8988T (cell line): Measurements from ENCODE around the gene CSNK1G1.
"Not testable (repeated sequence)": the region's sequence is repeated elsewhere in the genome, so short reads cannot be mapped to it uniquely, and the experiment has no call there.

Experiments
- DNase-seq: peaks from one replicate; pipeline ENCODE4 v3.0.0; 2011

CSNK1G1 gene

DNA sequence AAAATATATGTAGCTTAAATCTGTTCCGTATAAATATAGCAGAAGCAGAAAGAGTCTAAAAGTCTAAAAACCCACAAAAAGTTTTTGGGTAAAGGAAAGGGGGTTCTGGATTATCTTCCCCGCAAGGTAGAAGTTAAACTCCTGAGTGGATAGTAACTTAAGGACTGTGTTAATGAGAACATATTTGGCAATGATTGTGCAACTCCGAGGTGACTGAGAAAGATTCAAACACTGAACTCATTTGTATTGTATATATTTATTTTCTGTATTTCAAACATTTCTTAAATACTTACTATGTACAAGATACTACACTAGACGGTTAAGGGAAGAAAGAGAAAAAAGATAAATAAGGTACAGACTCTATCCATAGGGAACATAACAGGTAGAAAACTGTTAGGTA is 120.4 kb downstream of the CSNK1G1 start:
- no peak for DNase-seq

- no peak for DNase-seq
These were observed 122.7 kb downstream of the CSNK1G1 start for GRCh38 chr15:64233299-64233698.

- DNase-seq = no peak
These were observed 123.6 kb downstream of the CSNK1G1 start for GRCh38 chr15:64232400-64232799.

DNA sequence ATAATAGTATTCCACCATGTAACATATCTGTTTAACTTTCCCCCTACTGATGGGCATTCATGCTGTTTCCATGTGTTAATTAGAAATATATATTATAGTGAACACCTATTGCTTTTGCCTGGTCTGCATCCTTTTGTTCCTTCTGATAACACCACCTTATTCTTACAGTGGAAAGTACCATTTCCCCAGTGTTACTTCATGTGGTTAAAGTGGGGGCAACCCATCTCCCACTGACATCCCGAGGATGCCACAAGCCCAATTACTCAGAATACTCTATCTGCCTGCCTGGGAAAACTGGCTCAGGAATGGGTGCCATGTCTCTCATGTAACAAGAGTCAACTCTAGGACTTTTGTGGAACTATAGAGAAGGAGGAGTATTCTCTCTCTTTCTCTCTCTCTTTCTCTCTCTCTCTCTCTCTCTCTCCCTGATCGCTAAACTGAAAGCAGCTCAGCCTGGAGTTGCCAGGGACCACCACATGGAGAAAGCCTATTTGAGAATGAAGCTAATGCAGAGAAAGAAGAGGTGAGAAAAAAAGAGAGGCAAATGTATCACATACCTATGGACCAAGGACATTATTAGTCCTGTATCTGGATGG is 126.7 kb downstream of the CSNK1G1 start:
- DNase-seq = no peak

- no peak for DNase-seq
These were observed 130.2 kb downstream of the CSNK1G1 start for GRCh38 chr15:64225804-64226203.

- no peak for DNase-seq
These were observed 131.5 kb downstream of the CSNK1G1 start for GRCh38 chr15:64224511-64224910.

GRCh38 chr15:64223882-64224281 is 132.1 kb downstream of the CSNK1G1 start:
- DNase-seq = no peak

DNA sequence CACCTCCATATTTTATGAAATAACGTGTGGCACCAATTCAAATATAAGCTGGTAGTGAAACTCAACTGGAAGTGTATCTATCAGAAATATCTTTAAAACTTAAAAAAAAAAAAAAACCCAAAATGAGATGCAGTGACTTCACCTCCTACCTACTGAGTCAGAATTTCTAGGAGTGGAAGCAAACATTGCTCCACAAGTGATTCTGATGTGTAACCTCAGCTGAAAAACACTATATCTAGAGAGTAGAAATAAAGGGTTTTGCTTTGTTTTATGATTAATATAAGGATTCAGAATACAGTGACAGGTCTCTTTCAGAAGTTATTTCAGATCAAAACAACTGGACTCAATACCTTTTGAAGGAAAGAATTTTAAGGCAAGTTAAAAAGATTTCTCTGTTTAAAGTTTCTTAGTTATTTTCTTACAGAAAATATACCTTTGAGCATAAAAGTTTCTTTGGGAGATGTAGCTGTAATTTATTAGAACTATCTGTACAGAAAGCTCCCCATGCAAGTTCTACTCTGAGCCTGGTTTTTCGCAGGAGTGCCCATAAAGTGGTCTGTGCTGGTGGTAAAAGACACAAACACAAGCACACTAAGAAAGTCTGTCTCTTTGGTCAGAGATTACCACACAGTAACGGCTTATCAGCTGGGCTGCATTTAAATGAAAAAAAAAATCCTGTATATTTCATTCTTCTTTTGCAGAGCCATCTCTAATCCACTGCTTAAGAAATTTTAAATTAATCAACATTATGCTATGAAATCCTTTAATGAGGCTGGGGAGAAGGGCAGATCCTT is 133.2 kb downstream of the CSNK1G1 start:
- no peak for DNase-seq

DNA sequence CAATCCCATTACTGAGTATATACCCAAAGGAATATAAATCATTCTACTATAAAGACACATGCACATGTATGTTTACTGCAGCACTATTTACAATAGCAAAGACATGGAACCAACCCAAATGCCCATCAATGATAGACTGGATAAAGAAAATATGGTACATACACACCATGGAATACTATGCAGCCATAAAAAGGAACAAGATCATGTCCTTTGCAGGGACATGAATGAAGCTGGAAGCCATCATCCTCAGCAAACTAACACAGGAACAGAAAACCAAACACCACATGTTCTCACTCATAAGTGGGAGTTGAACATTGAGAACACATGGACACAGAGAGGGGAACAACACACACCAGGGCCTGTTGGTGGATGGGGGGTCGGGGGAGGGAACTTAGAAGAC is 134.1 kb downstream of the CSNK1G1 start:
- DNase-seq = not testable (repeated sequence)

DNA sequence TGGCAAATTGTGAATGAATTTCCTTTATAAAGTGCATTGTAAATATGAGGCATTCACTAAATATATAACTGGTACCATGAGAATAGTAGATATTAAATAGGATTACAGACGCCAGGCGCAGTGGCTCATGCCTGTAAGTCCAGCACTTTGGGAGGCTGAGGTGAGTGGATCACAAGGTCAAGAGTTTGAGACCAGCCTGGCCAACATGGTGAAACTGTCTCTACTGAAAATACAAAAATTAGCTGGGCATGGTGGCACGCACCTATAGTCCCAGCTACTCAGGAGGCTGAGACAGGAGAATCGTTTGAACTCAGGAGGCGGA is 138.6 kb downstream of the CSNK1G1 start:
- DNase-seq = not testable (repeated sequence)

- DNase-seq = no peak
These were observed 139.1 kb downstream of the CSNK1G1 start for GRCh38 chr15:64216730-64217428.

DNA sequence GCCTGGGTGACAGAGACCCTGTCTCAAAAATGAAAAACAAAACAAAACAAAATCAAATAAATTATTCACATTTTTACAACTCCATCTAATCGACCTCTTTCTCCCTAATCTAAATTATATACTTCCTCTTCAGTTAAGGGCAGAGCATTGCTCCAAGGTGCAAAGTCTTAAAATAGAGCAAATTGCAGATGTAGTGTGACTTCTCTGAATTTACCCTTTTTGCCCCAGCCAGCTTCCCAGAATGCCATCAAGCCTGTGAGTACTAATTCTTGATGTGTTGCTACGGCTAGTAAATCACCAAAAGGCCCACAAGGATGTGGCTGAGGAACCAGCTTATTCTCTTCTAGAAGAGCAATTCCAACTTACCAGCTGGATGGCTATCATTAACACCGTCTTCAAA is 139.8 kb downstream of the CSNK1G1 start:
- DNase-seq = no peak

GRCh38 chr15:64213646-64214045 is 142.3 kb downstream of the CSNK1G1 start:
- no peak for DNase-seq

GRCh38 chr15:64211696-64212095 is 144.3 kb downstream of the CSNK1G1 start:
- DNase-seq = no peak

GRCh38 chr15:64210371-64210770 is 145.6 kb downstream of the CSNK1G1 start:
- DNase-seq = no peak

DNA sequence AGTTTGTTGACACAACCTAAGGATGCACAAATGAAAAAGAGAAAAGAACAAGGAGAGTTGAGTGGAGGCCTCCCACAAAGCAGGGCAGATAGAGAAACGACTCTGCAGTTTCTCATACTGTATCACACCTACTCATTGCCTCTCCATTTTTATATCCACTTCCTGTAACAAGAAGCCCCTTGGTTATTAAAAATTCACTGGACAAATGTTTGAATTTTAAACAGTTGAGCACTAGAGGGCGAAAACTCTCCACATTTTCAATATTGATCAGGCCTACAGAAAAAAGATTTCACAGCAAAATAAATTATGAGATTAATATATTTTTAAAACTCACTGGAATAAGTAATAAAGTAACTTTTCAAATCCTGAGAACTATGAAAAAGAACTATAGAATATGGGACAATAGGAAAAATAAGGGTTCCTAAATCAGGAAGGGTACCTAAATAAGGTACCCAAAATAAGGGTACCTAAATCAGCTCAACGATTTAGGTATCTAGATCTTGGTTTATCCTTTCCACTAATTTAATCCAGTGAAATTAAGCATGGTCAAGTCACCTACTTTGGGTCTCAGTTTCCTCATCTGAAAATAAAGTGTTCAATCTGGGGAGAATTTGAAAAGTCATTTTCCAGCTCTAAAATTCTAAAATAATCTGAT is 146.2 kb downstream of the CSNK1G1 start:
- DNase-seq = no peak

GRCh38 chr15:64205202-64205601 is 150.8 kb downstream of the CSNK1G1 start:
- DNase-seq = no peak

- no peak for DNase-seq
These were observed 158.5 kb downstream of the CSNK1G1 start for GRCh38 chr15:64197425-64197824.

- DNase-seq = no peak
These were observed 162.0 kb downstream of the CSNK1G1 start for GRCh38 chr15:64193971-64194370.

- no peak for DNase-seq
These were observed 163.8 kb downstream of the CSNK1G1 start for GRCh38 chr15:64191971-64192830.

DNA sequence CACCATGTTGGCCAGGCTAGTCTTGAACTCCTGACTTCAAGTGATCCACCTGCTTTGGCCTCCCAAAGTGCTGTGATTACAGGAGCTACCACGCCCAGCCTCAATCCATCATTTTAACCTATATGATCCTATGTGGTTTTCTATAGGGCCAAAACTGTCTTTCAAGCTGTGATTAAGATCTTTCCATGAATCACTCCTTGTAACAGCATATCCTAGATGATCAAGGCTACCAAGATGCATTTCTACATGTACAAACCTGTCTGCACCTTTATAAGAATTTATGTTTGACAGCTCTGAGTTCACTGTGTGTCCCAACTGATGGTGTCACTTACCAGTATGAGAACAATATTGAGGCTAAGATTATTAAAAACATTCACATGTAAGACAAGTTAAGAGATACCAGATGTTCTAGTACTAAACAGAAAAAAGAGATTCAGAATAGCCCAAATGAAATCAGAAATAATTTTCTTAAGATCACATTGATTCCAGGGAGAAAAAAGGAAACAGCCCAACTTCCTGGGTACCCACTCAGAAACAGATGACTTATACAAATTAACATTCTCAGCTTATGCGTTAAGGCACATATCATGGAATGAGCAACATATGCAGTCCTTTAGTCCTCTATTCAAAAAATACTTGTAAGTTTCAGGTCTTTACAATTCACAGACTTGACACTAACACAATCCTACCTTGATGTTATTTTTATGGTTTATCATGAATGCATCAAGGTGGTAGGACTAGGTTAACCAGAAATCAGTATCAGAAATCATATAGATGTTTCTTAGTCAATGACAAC is 168.4 kb downstream of the CSNK1G1 start:
- DNase-seq = no peak
